GM10266 (cell line): ENCODE results near the gene GTPBP4.

ENCODE experiments used
- DNase-seq: peaks from one replicate; pipeline ENCODE4 v3.0.0; 2012; ENCODE audit errors: extremely low spot score
- TF ChIP-seq, protein P1 (sequence below): IDR thresholded peaks from 2 replicates; pipeline ENCODE4 v1.5.1; 2012; ENCODE audit warnings: mild to moderate bottlenecking, low read depth; ENCODE audit not compliant: control insufficient read depth, insufficient read depth; ENCODE audit errors: missing control alignments

Gene GTPBP4

DNA sequence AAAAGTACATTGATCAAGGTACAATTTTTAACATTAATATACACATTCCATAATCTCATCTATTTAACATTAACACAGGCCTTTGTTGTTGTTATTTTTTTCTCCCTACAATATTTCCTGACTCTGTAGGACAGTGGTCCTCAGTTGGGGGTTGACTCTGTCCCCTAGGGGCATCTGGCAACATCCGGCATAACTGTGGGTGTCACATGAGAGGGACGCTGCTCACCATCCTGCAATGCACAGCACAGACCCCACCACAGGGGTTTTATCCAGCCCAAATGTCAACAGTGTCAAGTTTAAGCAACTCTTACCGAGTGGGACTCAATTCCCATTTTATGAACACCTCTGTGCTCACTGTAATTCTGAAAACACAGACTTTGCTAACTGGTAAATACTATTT, 51.9 kb downstream of the GTPBP4 start:
- DNase-seq: no peak
- TF ChIP-seq, protein P1, sequence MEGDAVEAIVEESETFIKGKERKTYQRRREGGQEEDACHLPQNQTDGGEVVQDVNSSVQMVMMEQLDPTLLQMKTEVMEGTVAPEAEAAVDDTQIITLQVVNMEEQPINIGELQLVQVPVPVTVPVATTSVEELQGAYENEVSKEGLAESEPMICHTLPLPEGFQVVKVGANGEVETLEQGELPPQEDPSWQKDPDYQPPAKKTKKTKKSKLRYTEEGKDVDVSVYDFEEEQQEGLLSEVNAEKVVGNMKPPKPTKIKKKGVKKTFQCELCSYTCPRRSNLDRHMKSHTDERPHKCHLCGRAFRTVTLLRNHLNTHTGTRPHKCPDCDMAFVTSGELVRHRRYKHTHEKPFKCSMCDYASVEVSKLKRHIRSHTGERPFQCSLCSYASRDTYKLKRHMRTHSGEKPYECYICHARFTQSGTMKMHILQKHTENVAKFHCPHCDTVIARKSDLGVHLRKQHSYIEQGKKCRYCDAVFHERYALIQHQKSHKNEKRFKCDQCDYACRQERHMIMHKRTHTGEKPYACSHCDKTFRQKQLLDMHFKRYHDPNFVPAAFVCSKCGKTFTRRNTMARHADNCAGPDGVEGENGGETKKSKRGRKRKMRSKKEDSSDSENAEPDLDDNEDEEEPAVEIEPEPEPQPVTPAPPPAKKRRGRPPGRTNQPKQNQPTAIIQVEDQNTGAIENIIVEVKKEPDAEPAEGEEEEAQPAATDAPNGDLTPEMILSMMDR: no peak

DNA sequence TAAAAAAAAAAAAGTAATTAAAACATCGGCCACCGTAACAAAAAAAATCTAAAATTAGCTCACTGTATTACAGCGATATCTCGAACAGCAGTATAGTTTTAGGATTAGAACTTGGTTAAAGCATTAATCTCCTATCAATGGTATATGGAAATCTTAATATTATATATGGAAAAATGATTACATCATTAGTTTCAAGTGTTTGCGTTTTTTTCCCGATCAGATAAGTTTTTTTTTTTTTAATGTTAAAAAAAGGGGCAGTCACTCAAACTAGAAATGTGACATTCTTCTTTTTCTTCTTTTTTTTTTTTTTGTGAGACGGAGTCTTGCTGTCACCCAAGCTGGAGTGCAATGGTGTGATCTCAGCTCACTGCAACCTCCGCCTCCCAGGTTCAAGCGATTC, 53.3 kb downstream of the GTPBP4 start:
- no peak for DNase-seq
- TF ChIP-seq, protein P1: no peak

DNA sequence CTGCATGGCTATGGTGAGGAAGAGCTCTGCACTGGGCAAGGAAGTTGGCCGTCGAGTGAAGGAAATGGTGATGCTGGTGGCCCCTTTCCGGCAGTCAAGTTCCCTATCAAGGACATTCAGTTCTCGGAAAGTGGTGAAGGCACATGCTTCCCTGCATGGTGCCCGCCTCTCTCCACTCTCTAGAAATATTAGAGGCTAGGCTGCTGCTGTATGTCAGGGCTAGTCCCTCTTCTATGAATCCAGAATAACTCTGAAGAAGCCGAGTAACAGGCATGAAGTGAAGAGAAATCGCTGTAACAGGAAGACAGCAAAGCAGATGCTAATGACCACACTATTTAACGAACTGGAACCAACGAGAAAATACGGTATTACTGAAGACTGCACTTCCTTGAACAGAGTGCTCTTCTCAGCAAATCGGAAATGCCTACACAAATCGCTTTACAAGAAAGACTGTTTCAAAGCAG, 55.3 kb downstream of the GTPBP4 start:
- TF ChIP-seq, protein P1: no peak
- peak; percentile 64 for DNase-seq

DNA sequence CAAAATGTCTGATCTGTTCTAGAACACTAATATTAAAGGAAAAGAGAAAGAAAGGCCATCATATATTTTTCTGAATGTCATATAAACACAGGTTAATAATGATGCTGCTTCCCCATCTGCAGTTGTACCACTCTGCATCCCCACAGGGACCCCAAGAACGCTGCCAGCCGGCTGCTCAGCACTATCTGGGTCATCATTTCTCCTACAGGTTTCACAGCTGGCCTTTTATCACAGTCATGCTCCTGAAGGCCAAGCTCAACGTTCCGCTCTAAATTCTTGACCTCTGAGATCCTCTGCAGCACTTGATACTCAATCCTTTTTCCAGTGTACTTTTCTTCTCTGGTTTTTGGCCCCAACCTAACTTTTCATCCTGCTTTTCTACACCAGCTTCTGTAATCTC, 55.9 kb downstream of the GTPBP4 start:
- TF ChIP-seq, protein P1: no peak
- DNase-seq: no peak

DNA sequence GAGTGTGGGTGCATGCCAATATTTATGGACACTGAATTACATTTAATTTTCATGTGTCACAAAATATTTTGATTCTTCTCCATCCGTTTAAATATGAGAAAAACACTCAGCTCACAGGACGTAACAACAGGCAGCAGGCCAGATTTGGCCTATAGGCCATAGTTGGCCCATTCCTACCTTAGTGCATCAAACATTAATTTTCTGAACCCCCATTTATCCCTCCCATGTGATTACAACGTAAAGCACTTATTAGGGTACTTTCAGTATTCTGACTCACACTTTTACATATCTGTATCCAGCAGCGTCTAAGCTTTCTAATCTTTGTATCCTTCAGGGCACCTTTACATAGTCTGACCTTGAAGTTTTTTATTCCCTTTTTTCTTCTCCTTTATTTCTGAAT, 56.7 kb downstream of the GTPBP4 start:
- TF ChIP-seq, protein P1: no peak
- no peak for DNase-seq

DNA sequence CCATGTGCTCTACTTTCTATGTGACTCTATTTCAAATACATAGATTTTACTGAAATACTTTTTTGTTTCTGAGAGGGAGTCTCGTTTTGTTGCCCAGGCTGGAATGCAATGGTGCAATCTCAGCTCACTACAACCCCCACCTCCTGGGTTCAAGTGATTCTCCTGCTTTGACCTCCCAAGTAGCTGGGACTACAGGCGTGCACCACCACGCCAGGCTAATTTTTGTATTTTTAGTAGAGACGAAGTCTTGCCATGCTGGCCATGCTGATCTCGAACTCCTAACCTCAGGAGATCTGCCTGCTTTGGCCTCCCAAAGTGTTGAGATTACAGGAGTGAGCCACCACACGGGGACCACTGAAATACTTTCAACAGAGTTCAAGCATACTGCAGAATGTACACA, 57.2 kb downstream of the GTPBP4 start:
- TF ChIP-seq, protein P1: no peak
- no peak for DNase-seq

DNA sequence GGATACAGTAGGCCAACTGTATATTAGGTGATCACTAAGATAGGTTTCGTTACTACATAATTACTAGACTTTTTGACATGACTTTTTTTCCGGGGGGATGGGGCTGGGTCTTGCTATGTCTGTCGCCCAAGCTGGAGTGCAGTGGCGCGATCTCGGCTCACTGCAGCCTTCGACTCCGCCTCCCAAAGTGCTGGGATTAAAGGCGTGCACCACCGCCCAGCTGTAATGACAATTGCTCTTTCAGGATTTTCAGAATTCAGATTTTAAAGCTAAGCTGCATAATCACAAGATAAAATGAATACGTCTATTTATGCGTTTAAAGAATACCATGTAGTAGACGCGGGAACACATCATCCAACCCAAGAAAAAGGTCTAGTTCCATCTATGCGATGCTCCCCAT, 59.7 kb downstream of the GTPBP4 start:
- no peak for DNase-seq
- TF ChIP-seq, protein P1: no peak

DNA sequence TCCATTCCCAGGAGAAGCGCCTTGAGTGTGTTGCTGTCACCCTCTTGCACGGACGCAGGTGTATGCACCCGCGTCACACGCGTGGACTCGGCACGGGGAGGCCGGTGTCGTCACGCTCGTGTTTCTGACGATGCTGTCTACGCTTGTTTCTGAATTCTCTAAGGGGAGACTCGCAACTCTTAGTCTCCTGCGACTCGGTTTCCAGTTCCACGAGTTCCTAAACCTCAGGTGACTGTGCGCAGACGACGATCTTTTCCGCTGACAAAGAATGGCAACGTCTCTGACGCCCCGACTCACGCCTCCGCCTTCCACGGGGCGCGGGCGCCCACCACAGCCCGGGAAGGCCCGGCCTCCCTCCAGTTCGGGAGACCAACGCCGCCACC, 60.1 kb downstream of the GTPBP4 start:
- no peak for DNase-seq
- TF ChIP-seq, protein P1: no peak
